ENCODE measurements around the gene TRIP11. TPM values are rescaled to one million over a fixed set of nuclear protein-coding genes. Genes with fewer than 3 reads are reported as not detected.

TRIP11 gene
- polyA plus RNA-seq, 3 donors: 6.1 to 15.6 (median 13.4) TPM

GRCh38 chr14:91935586-91935985 is 104.3 kb downstream of the TRIP11 start:
- no peak overlapping the region for H3K4me2 ChIP-seq (replicated peaks; ENCODE audit: extremely low read depth, low read length, poor library complexity, severe bottlenecking)
- no peaks in the 10 kb centered on the region for H3K79me2 ChIP-seq (ENCODE audit: insufficient read depth, low read length)
- H3K36me3 Mint-ChIP-seq: no peaks in the 10 kb centered on the region
- 78% methylated on average over 4 of the region's 6 CpGs for WGBS (ENCODE audit: insufficient coverage)
- peaks cover 11% of the 10 kb centered on the region for H3K4me1 Mint-ChIP-seq
- H3K27me3 ChIP-seq (ENCODE audit: control insufficient read depth in 2 of 2, insufficient read depth in 2 of 2, low read length in 2 of 2): no peaks in the 10 kb centered on the region
- H3K27ac Mint-ChIP-seq: no peak overlapping the region
- H3K36me3 ChIP-seq (replicated peaks in 1 of 2; ENCODE audit: control insufficient read depth in 1 of 2, insufficient read depth in 2 of 2, low read length in 2 of 2): no peaks in the 10 kb centered on the region
- no peak for DNase-seq
- H3K4me1 ChIP-seq (ENCODE audit: control insufficient read depth in 1 of 2, insufficient read depth in 2 of 2, low read length in 2 of 2): no peaks in the 10 kb centered on the region
- no peaks in the 10 kb centered on the region for H3K9me3 ChIP-seq (replicated peaks in 1 of 2; ENCODE audit: control insufficient read depth in 1 of 2, insufficient read depth in 1 of 2, low read length in 2 of 2)
- intact Hi-C loops (cut with micrococcal nuclease): no loop called here
- H3K4me3 ChIP-seq (replicated peaks in 1 of 3; ENCODE audit: low read depth in 2 of 3, low read length in 3 of 3): no peak overlapping the region
- TF ChIP-seq CTCF (IDR thresholded peaks at IDR 0.05): no peak
- H3K27me3 Mint-ChIP-seq (ENCODE audit: low read depth in 3 of 3): peaks cover 0 to 2% (median 0%) of the 10 kb centered on the region in 3 donors
- no peak overlapping the region for H3K9ac ChIP-seq (ENCODE audit: insufficient read depth, low read length, poor library complexity, severe bottlenecking)
- no peak overlapping the region for H2AFZ ChIP-seq (ENCODE audit: insufficient read depth, low read depth, low read length, poor library complexity, severe bottlenecking)
- no peaks in the 10 kb centered on the region for H4K20me1 ChIP-seq (ENCODE audit: insufficient read depth, low read length)
- no peak overlapping the region for H3K27ac ChIP-seq (ENCODE audit: low read depth in 1 of 2, low read length in 2 of 2)
- no peaks in the 10 kb centered on the region for H3K9me3 Mint-ChIP-seq
- no peak overlapping the region for H3K4me3 Mint-ChIP-seq

- H3K79me2 ChIP-seq (ENCODE audit: insufficient read depth, low read length): no peaks in the 10 kb centered on the region
- H3K27me3 ChIP-seq (ENCODE audit: control insufficient read depth in 2 of 2, insufficient read depth in 2 of 2, low read length in 2 of 2): no peaks in the 10 kb centered on the region
- Mint-ChIP-seq H3K9me3 (no peaks in the 10 kb centered on the region), H3K4me3 (no peak overlapping the region), H3K4me1 (peaks cover 18% of the 10 kb centered on the region), H3K27ac (no peak overlapping the region), H3K27me3 (ENCODE audit: low read depth in 3 of 3) (peaks cover 0 to 2% (median 0%) of the 10 kb centered on the region in 3 donors), H3K36me3 (no peaks in the 10 kb centered on the region)
- no peak overlapping the region for H3K4me3 ChIP-seq (replicated peaks in 1 of 3; ENCODE audit: low read depth in 2 of 3, low read length in 3 of 3)
- no CpG with 5 or more reads among the region's 8 CpGs for WGBS (ENCODE audit: insufficient coverage)
- TF ChIP-seq CTCF (IDR thresholded peaks at IDR 0.05): no peak
- DNase-seq: no peak
- no peak overlapping the region for H2AFZ ChIP-seq (ENCODE audit: insufficient read depth, low read depth, low read length, poor library complexity, severe bottlenecking)
- H3K36me3 ChIP-seq (replicated peaks in 1 of 2; ENCODE audit: control insufficient read depth in 1 of 2, insufficient read depth in 2 of 2, low read length in 2 of 2): no peaks in the 10 kb centered on the region
- intact Hi-C loops (cut with micrococcal nuclease): no loop called here
- H4K20me1 ChIP-seq (ENCODE audit: insufficient read depth, low read length): no peaks in the 10 kb centered on the region
- H3K27ac ChIP-seq (ENCODE audit: low read depth in 1 of 2, low read length in 2 of 2): no peak overlapping the region
- H3K4me1 ChIP-seq (ENCODE audit: control insufficient read depth in 1 of 2, insufficient read depth in 2 of 2, low read length in 2 of 2): no peaks in the 10 kb centered on the region
- H3K9ac ChIP-seq (ENCODE audit: insufficient read depth, low read length, poor library complexity, severe bottlenecking): no peak overlapping the region
- H3K9me3 ChIP-seq (replicated peaks in 1 of 2; ENCODE audit: control insufficient read depth in 1 of 2, insufficient read depth in 1 of 2, low read length in 2 of 2): no peaks in the 10 kb centered on the region
- no peak overlapping the region for H3K4me2 ChIP-seq (replicated peaks; ENCODE audit: extremely low read depth, low read length, poor library complexity, severe bottlenecking)
Measured at GRCh38 chr14:91934554-91935285, 105.1 kb downstream of the TRIP11 start.
